Breast epithelium (tissue), 3 donors: ENCODE measurements around the gene ZNF513.

ENCODE experiments used
- CTCF ChIP-seq, 3 donors: fragments of 450-650 bp; IDR thresholded peaks; one replicate each; pipeline ENCODE4 v1.5.1; 2016 to 2017; ENCODE audit warnings: antibody characterized with exemption in 3 of 3, mild to moderate bottlenecking in 3 of 3, moderate library complexity in 3 of 3
- POLR2A ChIP-seq: fragments of 450-650 bp; IDR thresholded peaks from one replicate; pipeline ENCODE4 v1.6.1; 2016; ENCODE audit warnings: antibody characterized with exemption, mild to moderate bottlenecking, moderate library complexity

GRCh38 chr2:27356056-27356381 lies 24.5 kb downstream of the ZNF513 start:
- TF ChIP-seq POLR2A (no peak), CTCF (IDR thresholded peaks at IDR 0.05) (no peak)
